Measurements from ENCODE around the gene BACE2.
"Not testable (repeated sequence)": the region's sequence is repeated elsewhere in the genome, so short reads cannot be mapped to it uniquely, and the experiment has no call there.

The BACE2 gene

GRCh38 chr21:41260428-41260827 lies 92.5 kb downstream of the BACE2 start:
- no peak for DNase-seq (ENCODE audit: low read depth in 4 of 4, low spot score in 1 of 4)

GRCh38 chr21:41267346-41267745 lies 99.4 kb downstream of the BACE2 start:
- DNase-seq (ENCODE audit: low read depth in 4 of 4, low spot score in 1 of 4) = no peak

- no peak for DNase-seq (ENCODE audit: low read depth in 4 of 4, low spot score in 1 of 4)
These were observed 101.6 kb downstream of the BACE2 start for GRCh38 chr21:41269535-41269934.

- DNase-seq (ENCODE audit: low read depth in 4 of 4, low spot score in 1 of 4) = no peak
These were observed 109.2 kb downstream of the BACE2 start for GRCh38 chr21:41277196-41277595.

- DNase-seq (ENCODE audit: low read depth in 4 of 4, low spot score in 1 of 4) = no peak
These were observed 109.9 kb downstream of the BACE2 start for GRCh38 chr21:41277846-41278245.

- no peak for DNase-seq (ENCODE audit: low read depth in 4 of 4, low spot score in 1 of 4)
These were observed 112.4 kb downstream of the BACE2 start for GRCh38 chr21:41280115-41280919.

- no peak for DNase-seq (ENCODE audit: low read depth in 4 of 4, low spot score in 1 of 4)
These were observed 114.5 kb downstream of the BACE2 start for GRCh38 chr21:41282412-41282811.

GRCh38 chr21:41283211-41283818 lies 115.4 kb downstream of the BACE2 start:
- peak; percentile 3 to 6 (median 4) for DNase-seq (ENCODE audit: low read depth in 4 of 4, low spot score in 1 of 4)

GRCh38 chr21:41289431-41289830 lies 121.5 kb downstream of the BACE2 start:
- no peak for DNase-seq (ENCODE audit: low read depth in 4 of 4, low spot score in 1 of 4)

GRCh38 chr21:41290106-41290799 lies 122.3 kb downstream of the BACE2 start:
- DNase-seq (ENCODE audit: low read depth in 4 of 4, low spot score in 1 of 4) = no peak

GRCh38 chr21:41294548-41295231 lies 126.7 kb downstream of the BACE2 start:
- DNase-seq (ENCODE audit: low read depth in 4 of 4, low spot score in 1 of 4) = no peak

- no peak for DNase-seq (ENCODE audit: low read depth in 4 of 4, low spot score in 1 of 4)
These were observed 127.8 kb downstream of the BACE2 start for GRCh38 chr21:41295721-41296254.

GRCh38 chr21:41302976-41303375 lies 135.0 kb downstream of the BACE2 start:
- DNase-seq (ENCODE audit: low read depth in 4 of 4, low spot score in 1 of 4) = no peak

- DNase-seq (ENCODE audit: low read depth in 4 of 4, low spot score in 1 of 4) = no peak
These were observed 136.2 kb downstream of the BACE2 start for GRCh38 chr21:41304068-41304720.

- no peak for DNase-seq (ENCODE audit: low read depth in 4 of 4, low spot score in 1 of 4)
These were observed 139.3 kb downstream of the BACE2 start for GRCh38 chr21:41307219-41307618.

- not testable (repeated sequence) for DNase-seq (ENCODE audit: low read depth in 4 of 4, low spot score in 1 of 4)
These were observed 145.6 kb downstream of the BACE2 start for GRCh38 chr21:41313285-41314164.

- no peak for DNase-seq (ENCODE audit: low read depth in 4 of 4, low spot score in 1 of 4)
These were observed 147.8 kb downstream of the BACE2 start for GRCh38 chr21:41315726-41316125.

- no peak for DNase-seq (ENCODE audit: low read depth in 4 of 4, low spot score in 1 of 4)
These were observed 148.5 kb downstream of the BACE2 start, which contains the start of gene FAM3B for GRCh38 chr21:41316200-41317062. FAM3B (plus strand) TSS chr21:41316801; CDS start chr21:41316880, 79 bp downstream.

GRCh38 chr21:41317063-41317392 lies 149.1 kb downstream of the BACE2 start:
- no peak for DNase-seq (ENCODE audit: low read depth in 4 of 4, low spot score in 1 of 4)

Data from stimulated activated CD4-positive, alpha-beta T cell treated with anti-CD3 and anti-CD28 coated beads, Interleukin-1b, Interleukin-23, amount 100 ng/mL, for 24 hours (primary cell).